WTC11 (cell line): Measurements from ENCODE around the gene TIMP4. TPM values are rescaled to one million over a fixed set of nuclear protein-coding genes. Genes with fewer than 3 reads are reported as not detected.

ENCODE experiments used
- ATAC-seq: fragments of 200-7000 bp; cut with Tn5 transposase; 2 replicates; pipeline ENCODE4 v1.10.0; 2021; ENCODE audit warnings: mild to moderate bottlenecking, moderate library complexity
- CTCF ChIA-PET: fragments of 300-600 bp; sonication (Branson Sonifier 250); formaldehyde crosslinking; loops from one replicate; lab custom pipeline; 2021; ENCODE audit warnings: antibody characterized with exemption; lab: Charles Lee
- POLR2A ChIA-PET: fragments of 350-600 bp; sonication (Branson Sonifier 250); formaldehyde crosslinking; loops from one replicate; lab custom pipeline; 2021; ENCODE audit warnings: antibody characterized with exemption; lab: Charles Lee
- DNase-seq: peaks from one replicate; pipeline ENCODE4 v3.0.0; 2021; ENCODE audit warnings: low spot score
- H3K27ac Mint-ChIP-seq: 2 replicates; pipeline ENCODE4 v1.8.0; 2021; ENCODE audit warnings: mixed read lengths
- H3K27me3 Mint-ChIP-seq: 2 replicates; pipeline ENCODE4 v1.8.0; 2021; ENCODE audit warnings: low read depth, mild to moderate bottlenecking, moderate library complexity, mixed read lengths
- H3K36me3 Mint-ChIP-seq: 2 replicates; pipeline ENCODE4 v1.8.0; 2021; ENCODE audit warnings: mixed read lengths
- H3K4me1 Mint-ChIP-seq: 2 replicates; pipeline ENCODE4 v1.8.0; 2022; ENCODE audit warnings: mixed read lengths
- H3K4me3 Mint-ChIP-seq: 2 replicates; pipeline ENCODE4 v1.8.0; 2021; ENCODE audit warnings: mild to moderate bottlenecking, moderate library complexity, mixed read lengths
- H3K9me3 Mint-ChIP-seq: 2 replicates; pipeline ENCODE4 v1.8.0; 2021; ENCODE audit warnings: mixed read lengths
- CDX4 ChIP-seq: fragments of 250-450 bp; sonication (Bioruptor Pico); IDR thresholded peaks from 2 replicates; pipeline ENCODE4 v1.9.0; 2021; ENCODE audit warnings: moderate library complexity, mild to moderate bottlenecking, inconsistent platforms, borderline replicate concordance
- E2F4 ChIP-seq: sonication (generic); formaldehyde crosslinking; IDR thresholded peaks from 2 replicates; pipeline ENCODE4 v1.8.1; 2022; ENCODE audit warnings: low read depth, mild to moderate bottlenecking, moderate library complexity, missing genetic modification reagents, borderline replicate concordance
- ELF4 ChIP-seq: sonication (generic); formaldehyde crosslinking; IDR thresholded peaks from 2 replicates; pipeline ENCODE4 v1.8.1; 2022; ENCODE audit warnings: low read depth, mild to moderate bottlenecking, moderate library complexity, missing genetic modification reagents
- ETV6 ChIP-seq: sonication (generic); formaldehyde crosslinking; IDR thresholded peaks from 2 replicates; pipeline ENCODE4 v1.8.1; 2022; ENCODE audit warnings: mild to moderate bottlenecking, missing genetic modification reagents
- FOXJ3 ChIP-seq: sonication (generic); formaldehyde crosslinking; IDR thresholded peaks from 2 replicates; pipeline ENCODE4 v1.9.0; 2021; ENCODE audit warnings: missing genetic modification reagents, mild to moderate bottlenecking, borderline replicate concordance
- FOXP1 ChIP-seq: sonication (generic); formaldehyde crosslinking; IDR thresholded peaks from 2 replicates; pipeline ENCODE4 v1.8.0; 2022; ENCODE audit warnings: missing genetic modification reagents, mild to moderate bottlenecking, moderate library complexity, borderline replicate concordance
- JAZF1 ChIP-seq: fragments of 250-450 bp; sonication (Bioruptor Pico); IDR thresholded peaks from 2 replicates; pipeline ENCODE4 v1.9.0; 2021; ENCODE audit warnings: moderate library complexity, mild to moderate bottlenecking, inconsistent platforms
- KAT7 ChIP-seq: sonication (generic); formaldehyde crosslinking; IDR thresholded peaks from 2 replicates; pipeline ENCODE4 v1.8.1; 2023; ENCODE audit warnings: missing genetic modification reagents, mild to moderate bottlenecking, borderline replicate concordance
- NFYB ChIP-seq: sonication (generic); formaldehyde crosslinking; conservative IDR thresholded peaks from 2 replicates; pipeline ENCODE4 v1.8.0; 2022; ENCODE audit warnings: low read depth, missing genetic modification reagents
- NR1H2 ChIP-seq: sonication (generic); formaldehyde crosslinking; IDR thresholded peaks from 2 replicates; pipeline ENCODE4 v1.9.0; 2021; ENCODE audit warnings: mild to moderate bottlenecking, moderate library complexity, missing genetic modification reagents
- OVOL2 ChIP-seq: fragments of 250-450 bp; sonication (Bioruptor Pico); IDR thresholded peaks from 2 replicates; pipeline ENCODE4 v1.9.0; 2021; ENCODE audit warnings: mild to moderate bottlenecking, borderline replicate concordance
- PRDM15 ChIP-seq: sonication (generic); formaldehyde crosslinking; IDR thresholded peaks from 2 replicates; pipeline ENCODE4 v1.8.0; 2022; ENCODE audit warnings: missing genetic modification reagents
- TEAD4 ChIP-seq: sonication (generic); formaldehyde crosslinking; IDR thresholded peaks from 2 replicates; pipeline ENCODE4 v1.8.0; 2022; ENCODE audit warnings: mild to moderate bottlenecking, missing genetic modification reagents
- ZNF317 ChIP-seq: sonication (generic); formaldehyde crosslinking; IDR thresholded peaks from 2 replicates; pipeline ENCODE4 v1.8.1; 2023; ENCODE audit warnings: low read depth, mild to moderate bottlenecking, moderate library complexity, missing genetic modification reagents, borderline replicate concordance
- ZNF671 ChIP-seq: fragments of 250-450 bp; sonication (Bioruptor Pico); IDR thresholded peaks from 2 replicates; pipeline ENCODE4 v1.8.0; 2021; ENCODE audit warnings: mild to moderate bottlenecking
- total RNA-seq: library from RNA; stranded (reverse); gene quantifications from 3 replicates; pipeline ENCODE4 v1.2.3, GENCODE V29; 2021

The TIMP4 gene
- total RNA-seq, 1 experiment from 2014 or later = 11.8 TPM

- no peak for TF ChIP-seq PRDM15
Measured at GRCh38 chr3:12115849-12116248, 42.9 kb downstream of the TIMP4 start (continued).

GRCh38 chr3:12115104-12115503 is 43.6 kb downstream of the TIMP4 start:
- POLR2A ChIA-PET = no interaction called here
- CTCF ChIA-PET = no interaction called here

GRCh38 chr3:12114251-12114650 is 44.5 kb downstream of the TIMP4 start:
- TF ChIP-seq ZNF671 (CRISPR knock-in tag) = no peak
- TF ChIP-seq CDX4 (CRISPR knock-in tag) = no peak
- no peak for ATAC-seq
- CTCF ChIA-PET = no interaction called here
- no peak for DNase-seq
- POLR2A ChIA-PET = no interaction called here
- H3K27me3 Mint-ChIP-seq = no peaks in the 10 kb centered on the region
- no peak overlapping the region for H3K27ac Mint-ChIP-seq
- peaks cover 13% of the 10 kb centered on the region for H3K36me3 Mint-ChIP-seq
- peaks cover 25% of the 10 kb centered on the region for H3K9me3 Mint-ChIP-seq
- H3K4me1 Mint-ChIP-seq = no peaks in the 10 kb centered on the region
- H3K4me3 Mint-ChIP-seq = no peak overlapping the region

More at GRCh38 chr3:12115104-12115503, 43.6 kb downstream of the TIMP4 start:
- Mint-ChIP-seq H3K4me3 (no peak overlapping the region), H3K27ac (no peak overlapping the region), H3K9me3 (peaks cover 20% of the 10 kb centered on the region), H3K4me1 (no peaks in the 10 kb centered on the region), H3K27me3 (no peaks in the 10 kb centered on the region), H3K36me3 (peaks cover 13% of the 10 kb centered on the region)
- no peak for TF ChIP-seq KAT7 (CRISPR knock-in tag)
- no peak for TF ChIP-seq OVOL2
- no peak for TF ChIP-seq JAZF1 (CRISPR knock-in tag)
- TF ChIP-seq ELF4 (CRISPR knock-in tag) = no peak
- TF ChIP-seq FOXP1 (CRISPR knock-in tag) = no peak
- no peak for ATAC-seq
- no peak for DNase-seq

GRCh38 chr3:12107071-12107713 is 51.5 kb downstream of the TIMP4 start:
- TF ChIP-seq TEAD4 (CRISPR knock-in tag) = no peak
- no peak for TF ChIP-seq FOXJ3 (CRISPR knock-in tag)
- TF ChIP-seq E2F4 (CRISPR knock-in tag) = no peak
- TF ChIP-seq NFYB (CRISPR knock-in tag) = no peak
- no peak for TF ChIP-seq ZNF317 (CRISPR knock-in tag)
- no peak for TF ChIP-seq NR1H2
- no peak for TF ChIP-seq ETV6
- no peak for DNase-seq
- CTCF ChIA-PET = no interaction called here
- Mint-ChIP-seq H3K27me3 (no peaks in the 10 kb centered on the region), H3K36me3 (peaks cover 13% of the 10 kb centered on the region), H3K9me3 (peaks cover 25% of the 10 kb centered on the region), H3K4me3 (no peak overlapping the region), H3K4me1 (no peaks in the 10 kb centered on the region), H3K27ac (no peak overlapping the region)
- POLR2A ChIA-PET = no interaction called here
- ATAC-seq = no peak

Other genes starting within 250 kb of the TIMP4 start
- gene SYN2, start 154.5 kb downstream of the TIMP4 start, total RNA-seq = 6.5 to 7.1 TPM (median 6.7 TPM) in 3 replicates
- 0.30 to 0.79 TPM (median 0.66 TPM) in 3 replicates for gene PPARG, start 130.2 kb upstream of the TIMP4 start, total RNA-seq